GM12891 (cell line): ENCODE data around the gene TPCN2.

Experiments
- PAX5 ChIP-seq: IDR thresholded peaks from 2 replicates; pipeline ENCODE4 v1.6.1; 2011; ENCODE audit warnings: low read length, moderate library complexity, mild to moderate bottlenecking; ENCODE audit not compliant: insufficient read depth, severe bottlenecking
- POLR2A ChIP-seq: IDR thresholded peaks from 2 replicates; pipeline ENCODE4 v1.6.1; 2011; ENCODE audit warnings: low read depth, low read length, control low read depth
- POLR2AphosphoS5 ChIP-seq: IDR thresholded peaks from 2 replicates; pipeline ENCODE4 v1.6.1; 2011; ENCODE audit warnings: low read depth, low read length, control low read depth
- TAF1 ChIP-seq: IDR thresholded peaks from 2 replicates; pipeline ENCODE4 v1.6.1; 2011; ENCODE audit warnings: low read depth, low read length, control low read depth

GRCh38 chr11:69137151-69137844 lies 88.6 kb downstream of the TPCN2 start:
- TF ChIP-seq PAX5 (no peak), POLR2A (no peak), POLR2AphosphoS5 (no peak), TAF1 (no peak)
